GM12878 (cell line): ENCODE measurements around the gene ZNF608. TPM values are rescaled to one million over a fixed set of nuclear protein-coding genes. Genes with fewer than 3 reads are reported as not detected.

Experiments used
- CBFB ChIP-seq: IDR thresholded peaks from 2 replicates; pipeline ENCODE4 v1.6.1; 2016; ENCODE audit warnings: antibody characterized with exemption, low read depth
- ETV6 ChIP-seq, 2 experiments: fragments of 450-650 bp in 1 of 2; IDR thresholded peaks in 1 of 2; conservative IDR thresholded peaks in 1 of 2; 2 replicates each; pipeline ENCODE4 v1.6.1; 2014; ENCODE audit warnings: antibody characterized with exemption in 1 of 2, borderline replicate concordance in 1 of 2, low read depth in 1 of 2, mild to moderate bottlenecking in 1 of 2, moderate library complexity in 1 of 2
- GABPA ChIP-seq: IDR thresholded peaks from 2 replicates; pipeline ENCODE4 v1.6.1; 2014; ENCODE audit warnings: antibody characterized with exemption, low read depth, mild to moderate bottlenecking, inconsistent platforms
- IRF4 ChIP-seq: IDR thresholded peaks from 2 replicates; pipeline ENCODE4 v1.6.1; 2011; ENCODE audit warnings: low read depth, low read length
- NRF1 ChIP-seq: conservative IDR thresholded peaks from 2 replicates; pipeline ENCODE4 v1.6.1; 2011; ENCODE audit warnings: mild to moderate bottlenecking, low read depth, low read length, improper control_type of control experiment
- RB1 ChIP-seq: fragments of 450-650 bp; formaldehyde crosslinking; IDR thresholded peaks from 2 replicates; pipeline ENCODE4 v1.6.1; 2017; ENCODE audit warnings: mild to moderate bottlenecking, borderline replicate concordance
- STAT1 ChIP-seq: fragments of 450-650 bp; conservative IDR thresholded peaks from 2 replicates; pipeline ENCODE4 v1.6.1; 2014; ENCODE audit warnings: antibody characterized with exemption, mild to moderate bottlenecking
- TBL1XR1 ChIP-seq: IDR thresholded peaks from 2 replicates; pipeline ENCODE4 v1.6.1; 2012; ENCODE audit warnings: low read depth, low read length, improper control_type of control experiment
- YY1 ChIP-seq: IDR thresholded peaks from 2 replicates; pipeline ENCODE4 v1.6.1; 2011; ENCODE audit warnings: low read depth, mild to moderate bottlenecking, low read length
- polyA plus RNA-seq, 11 experiments: library from polyadenylated mRNA; depleted of rRNA in 4 of 11; unstranded in 6 of 11; stranded (reverse) in 5 of 11; fragments of >200 nt; fragmentation: Nextera tagmentation in 4 of 11; fragmentation: Illumina TruSeq in 1 of 11; extraction: Ambion mirVana in 4 of 11; extraction: Trizol in 1 of 11; gene quantifications; 1 replicate in 1 of 11; 2 replicates in 10 of 11; pipeline versions ENCODE4 v1.2.1 to v1.2.3, GENCODE V29; 2011 to 2016; ENCODE audit warnings: inconsistent platforms in 2 of 11, missing spikeins in 2 of 11, low read depth in 1 of 11
- total RNA-seq, 4 experiments: library from RNA; depleted of rRNA in 3 of 4; stranded (reverse); fragments of >200 nt in 3 of 4; fragmentation: Illumina TruSeq in 1 of 4; extraction: Trizol in 1 of 4; gene quantifications; 2 replicates each; pipeline versions ENCODE4 v1.2.1 to v1.2.3, GENCODE V29; 2013 to 2021
- TF ChIP-seq, protein P1 (sequence below): fragments of 450-650 bp; formaldehyde crosslinking; IDR thresholded peaks from 2 replicates; pipeline ENCODE4 v1.4.0; 2022; ENCODE audit warnings: mild to moderate bottlenecking, moderate library complexity
- TF ChIP-seq, protein P2 (sequence below): IDR thresholded peaks from 2 replicates; pipeline ENCODE4 v1.6.1; 2012; ENCODE audit warnings: mild to moderate bottlenecking, low read depth, low read length
- TF ChIP-seq, protein P3 (sequence below): fragments of 150-350 bp; IDR thresholded peaks from 2 replicates; pipeline ENCODE4 v1.6.1; 2016; ENCODE audit warnings: low read depth, low read length

The ZNF608 gene
- total and polyA plus RNA-seq, 10 of the 15 experiments (the other 5 are each of a cell fraction or from before 2014, with no cell fraction given) = 0.19 to 6.7 (median 0.64) TPM

DNA sequence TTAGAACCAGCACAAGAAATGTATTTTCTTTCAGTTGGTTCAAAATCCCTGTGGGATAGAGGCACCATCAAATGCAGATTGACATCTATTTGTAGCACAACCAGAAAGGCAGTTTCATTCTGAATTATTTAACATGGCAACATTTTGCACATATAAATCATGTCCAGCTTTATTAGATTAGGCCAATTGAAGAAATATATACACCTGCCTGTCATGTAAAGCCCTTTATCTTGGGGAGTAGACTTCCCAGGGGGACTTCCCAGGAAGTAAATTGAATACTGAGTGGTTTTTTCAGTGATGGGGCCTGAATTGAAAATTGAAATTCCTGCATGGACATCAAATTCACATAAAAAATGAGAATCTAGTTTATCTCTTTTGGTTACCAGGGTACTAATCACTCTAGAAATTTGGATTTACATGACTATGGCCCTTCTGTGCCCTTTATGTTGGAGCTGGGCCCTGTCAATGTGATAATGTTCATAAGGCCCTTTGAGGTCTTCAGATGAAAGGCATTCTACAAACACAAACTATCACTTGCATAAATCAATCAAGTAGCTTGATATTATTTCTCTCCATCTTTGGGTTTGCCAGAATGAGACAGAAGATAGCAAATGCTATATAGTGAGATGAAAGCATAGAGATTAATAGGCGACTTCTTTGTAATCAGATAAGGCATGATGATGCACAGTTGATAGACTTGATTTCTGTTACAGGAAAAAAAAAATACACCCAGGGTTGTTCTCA lies 26.2 kb upstream of the ZNF608 start (continued):
- TF ChIP-seq, protein P1, sequence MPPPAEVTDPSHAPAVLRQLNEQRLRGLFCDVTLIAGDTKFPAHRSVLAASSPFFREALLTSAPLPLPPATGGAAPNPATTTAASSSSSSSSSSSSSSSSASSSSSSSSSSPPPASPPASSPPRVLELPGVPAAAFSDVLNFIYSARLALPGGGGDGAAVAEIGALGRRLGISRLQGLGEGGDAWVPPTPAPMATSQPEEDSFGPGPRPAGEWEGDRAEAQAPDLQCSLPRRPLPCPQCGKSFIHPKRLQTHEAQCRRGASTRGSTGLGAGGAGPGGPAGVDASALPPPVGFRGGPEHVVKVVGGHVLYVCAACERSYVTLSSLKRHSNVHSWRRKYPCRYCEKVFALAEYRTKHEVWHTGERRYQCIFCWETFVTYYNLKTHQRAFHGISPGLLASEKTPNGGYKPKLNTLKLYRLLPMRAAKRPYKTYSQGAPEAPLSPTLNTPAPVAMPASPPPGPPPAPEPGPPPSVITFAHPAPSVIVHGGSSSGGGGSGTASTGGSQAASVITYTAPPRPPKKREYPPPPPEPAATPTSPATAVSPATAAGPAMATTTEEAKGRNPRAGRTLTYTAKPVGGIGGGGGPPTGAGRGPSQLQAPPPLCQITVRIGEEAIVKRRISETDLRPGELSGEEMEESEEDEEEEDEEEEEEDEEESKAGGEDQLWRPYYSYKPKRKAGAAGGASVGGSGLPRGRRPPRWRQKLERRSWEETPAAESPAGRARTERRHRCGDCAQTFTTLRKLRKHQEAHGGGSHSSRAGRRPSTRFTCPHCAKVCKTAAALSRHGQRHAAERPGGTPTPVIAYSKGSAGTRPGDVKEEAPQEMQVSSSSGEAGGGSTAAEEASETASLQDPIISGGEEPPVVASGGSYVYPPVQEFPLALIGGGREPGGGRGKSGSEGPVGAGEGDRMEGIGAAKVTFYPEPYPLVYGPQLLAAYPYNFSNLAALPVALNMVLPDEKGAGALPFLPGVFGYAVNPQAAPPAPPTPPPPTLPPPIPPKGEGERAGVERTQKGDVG (CRISPR knock-in tag) = no peak
- TF ChIP-seq, protein P2, sequence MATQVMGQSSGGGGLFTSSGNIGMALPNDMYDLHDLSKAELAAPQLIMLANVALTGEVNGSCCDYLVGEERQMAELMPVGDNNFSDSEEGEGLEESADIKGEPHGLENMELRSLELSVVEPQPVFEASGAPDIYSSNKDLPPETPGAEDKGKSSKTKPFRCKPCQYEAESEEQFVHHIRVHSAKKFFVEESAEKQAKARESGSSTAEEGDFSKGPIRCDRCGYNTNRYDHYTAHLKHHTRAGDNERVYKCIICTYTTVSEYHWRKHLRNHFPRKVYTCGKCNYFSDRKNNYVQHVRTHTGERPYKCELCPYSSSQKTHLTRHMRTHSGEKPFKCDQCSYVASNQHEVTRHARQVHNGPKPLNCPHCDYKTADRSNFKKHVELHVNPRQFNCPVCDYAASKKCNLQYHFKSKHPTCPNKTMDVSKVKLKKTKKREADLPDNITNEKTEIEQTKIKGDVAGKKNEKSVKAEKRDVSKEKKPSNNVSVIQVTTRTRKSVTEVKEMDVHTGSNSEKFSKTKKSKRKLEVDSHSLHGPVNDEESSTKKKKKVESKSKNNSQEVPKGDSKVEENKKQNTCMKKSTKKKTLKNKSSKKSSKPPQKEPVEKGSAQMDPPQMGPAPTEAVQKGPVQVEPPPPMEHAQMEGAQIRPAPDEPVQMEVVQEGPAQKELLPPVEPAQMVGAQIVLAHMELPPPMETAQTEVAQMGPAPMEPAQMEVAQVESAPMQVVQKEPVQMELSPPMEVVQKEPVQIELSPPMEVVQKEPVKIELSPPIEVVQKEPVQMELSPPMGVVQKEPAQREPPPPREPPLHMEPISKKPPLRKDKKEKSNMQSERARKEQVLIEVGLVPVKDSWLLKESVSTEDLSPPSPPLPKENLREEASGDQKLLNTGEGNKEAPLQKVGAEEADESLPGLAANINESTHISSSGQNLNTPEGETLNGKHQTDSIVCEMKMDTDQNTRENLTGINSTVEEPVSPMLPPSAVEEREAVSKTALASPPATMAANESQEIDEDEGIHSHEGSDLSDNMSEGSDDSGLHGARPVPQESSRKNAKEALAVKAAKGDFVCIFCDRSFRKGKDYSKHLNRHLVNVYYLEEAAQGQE = no peak
- no peak for TF ChIP-seq IRF4
- TF ChIP-seq RB1 = no peak
- TF ChIP-seq ETV6 (conservative IDR thresholded peaks at IDR 0.05 in 1 of 2, IDR thresholded peaks at IDR 0.05 in 1 of 2; ENCODE audit: borderline replicate concordance in 1 of 2, low read depth in 1 of 2) = no peak
- no peak for TF ChIP-seq CBFB
- TF ChIP-seq YY1 = no peak
- TF ChIP-seq, protein P3, sequence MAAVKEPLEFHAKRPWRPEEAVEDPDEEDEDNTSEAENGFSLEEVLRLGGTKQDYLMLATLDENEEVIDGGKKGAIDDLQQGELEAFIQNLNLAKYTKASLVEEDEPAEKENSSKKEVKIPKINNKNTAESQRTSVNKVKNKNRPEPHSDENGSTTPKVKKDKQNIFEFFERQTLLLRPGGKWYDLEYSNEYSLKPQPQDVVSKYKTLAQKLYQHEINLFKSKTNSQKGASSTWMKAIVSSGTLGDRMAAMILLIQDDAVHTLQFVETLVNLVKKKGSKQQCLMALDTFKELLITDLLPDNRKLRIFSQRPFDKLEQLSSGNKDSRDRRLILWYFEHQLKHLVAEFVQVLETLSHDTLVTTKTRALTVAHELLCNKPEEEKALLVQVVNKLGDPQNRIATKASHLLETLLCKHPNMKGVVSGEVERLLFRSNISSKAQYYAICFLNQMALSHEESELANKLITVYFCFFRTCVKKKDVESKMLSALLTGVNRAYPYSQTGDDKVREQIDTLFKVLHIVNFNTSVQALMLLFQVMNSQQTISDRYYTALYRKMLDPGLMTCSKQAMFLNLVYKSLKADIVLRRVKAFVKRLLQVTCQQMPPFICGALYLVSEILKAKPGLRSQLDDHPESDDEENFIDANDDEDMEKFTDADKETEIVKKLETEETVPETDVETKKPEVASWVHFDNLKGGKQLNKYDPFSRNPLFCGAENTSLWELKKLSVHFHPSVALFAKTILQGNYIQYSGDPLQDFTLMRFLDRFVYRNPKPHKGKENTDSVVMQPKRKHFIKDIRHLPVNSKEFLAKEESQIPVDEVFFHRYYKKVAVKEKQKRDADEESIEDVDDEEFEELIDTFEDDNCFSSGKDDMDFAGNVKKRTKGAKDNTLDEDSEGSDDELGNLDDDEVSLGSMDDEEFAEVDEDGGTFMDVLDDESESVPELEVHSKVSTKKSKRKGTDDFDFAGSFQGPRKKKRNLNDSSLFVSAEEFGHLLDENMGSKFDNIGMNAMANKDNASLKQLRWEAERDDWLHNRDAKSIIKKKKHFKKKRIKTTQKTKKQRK = no peak
- TF ChIP-seq GABPA = no peak
- TF ChIP-seq NRF1 = no peak
- TF ChIP-seq STAT1 = no peak
- no peak for TF ChIP-seq TBL1XR1
